ENCODE results near the gene PERP.

Gene PERP

GRCh38 chr6:138105446-138105845, 1.8 kb downstream of the PERP start:
- Histone ChIP-seq H3K4me3 (ENCODE audit: low read depth, low read length) (peak overlapping the region; percentile 82), H3K36me3 (ENCODE audit: insufficient read depth, low read length) (no peaks in the 10 kb centered on the region), H2AFZ (ENCODE audit: low read length, unreplicated experiment) (no peak overlapping the region), H3K27ac (ENCODE audit: low read depth, low read length) (no peak overlapping the region), H3K4me1 (ENCODE audit: control insufficient read depth, insufficient read depth, low read length, unreplicated experiment) (peaks cover 11% of the 10 kb centered on the region), H3K27me3 (ENCODE audit: insufficient read depth, low read length) (no peaks in the 10 kb centered on the region), H3K79me2 (ENCODE audit: control insufficient read depth, insufficient read depth, low read length, unreplicated experiment) (peaks cover 18% of the 10 kb centered on the region)

- H3K79me2 ChIP-seq (ENCODE audit: control insufficient read depth, insufficient read depth, low read length, unreplicated experiment), result peaks cover 18% of the 10 kb centered on the region
- H3K27me3 ChIP-seq (ENCODE audit: insufficient read depth, low read length), result no peaks in the 10 kb centered on the region
- peaks cover 15% of the 10 kb centered on the region for H3K4me1 ChIP-seq (ENCODE audit: control insufficient read depth, insufficient read depth, low read length, unreplicated experiment)
- no peaks in the 10 kb centered on the region for H3K36me3 ChIP-seq (ENCODE audit: insufficient read depth, low read length)
- no peak overlapping the region for H2AFZ ChIP-seq (ENCODE audit: low read length, unreplicated experiment)
- H3K4me3 ChIP-seq (ENCODE audit: low read depth, low read length), result no peak overlapping the region
- H3K27ac ChIP-seq (ENCODE audit: low read depth, low read length), result no peak overlapping the region
Observed at GRCh38 chr6:138104618-138105213, 2.5 kb downstream of the PERP start.

GRCh38 chr6:138103871-138104270, 3.3 kb downstream of the PERP start:
- no peaks in the 10 kb centered on the region for H3K36me3 ChIP-seq (ENCODE audit: insufficient read depth, low read length)
- no peaks in the 10 kb centered on the region for H3K27me3 ChIP-seq (ENCODE audit: insufficient read depth, low read length)
- peaks cover 16% of the 10 kb centered on the region for H3K4me1 ChIP-seq (ENCODE audit: control insufficient read depth, insufficient read depth, low read length, unreplicated experiment)
- H3K79me2 ChIP-seq (ENCODE audit: control insufficient read depth, insufficient read depth, low read length, unreplicated experiment), result peaks cover 18% of the 10 kb centered on the region
- H3K4me3 ChIP-seq (ENCODE audit: low read depth, low read length), result no peak overlapping the region
- no peak overlapping the region for H3K27ac ChIP-seq (ENCODE audit: low read depth, low read length)
- H2AFZ ChIP-seq (ENCODE audit: low read length, unreplicated experiment), result no peak overlapping the region

GRCh38 chr6:138101946-138102731, 5.1 kb downstream of the PERP start:
- Histone ChIP-seq H3K79me2 (ENCODE audit: control insufficient read depth, insufficient read depth, low read length, unreplicated experiment) (peaks cover 18% of the 10 kb centered on the region), H3K27ac (ENCODE audit: low read depth, low read length) (no peak overlapping the region), H3K27me3 (ENCODE audit: insufficient read depth, low read length) (no peaks in the 10 kb centered on the region)

GRCh38 chr6:138099832-138100231, 7.4 kb downstream of the PERP start:
- no peak overlapping the region for H2AFZ ChIP-seq (ENCODE audit: low read length, unreplicated experiment)
- peaks cover 2% of the 10 kb centered on the region for H3K79me2 ChIP-seq (ENCODE audit: control insufficient read depth, insufficient read depth, low read length, unreplicated experiment)
- H3K27ac ChIP-seq (ENCODE audit: low read depth, low read length), result no peak overlapping the region
- H3K4me3 ChIP-seq (ENCODE audit: low read depth, low read length), result no peak overlapping the region
- no peaks in the 10 kb centered on the region for H3K27me3 ChIP-seq (ENCODE audit: insufficient read depth, low read length)
- H3K36me3 ChIP-seq (ENCODE audit: insufficient read depth, low read length), result peaks cover 13% of the 10 kb centered on the region
- H3K4me1 ChIP-seq (ENCODE audit: control insufficient read depth, insufficient read depth, low read length, unreplicated experiment), result peaks cover 6% of the 10 kb centered on the region

More at GRCh38 chr6:138101946-138102731, 5.1 kb downstream of the PERP start:
- no peak overlapping the region for H3K4me3 ChIP-seq (ENCODE audit: low read depth, low read length)
- no peaks in the 10 kb centered on the region for H3K36me3 ChIP-seq (ENCODE audit: insufficient read depth, low read length)
- no peak overlapping the region for H2AFZ ChIP-seq (ENCODE audit: low read length, unreplicated experiment)
- peaks cover 16% of the 10 kb centered on the region for H3K4me1 ChIP-seq (ENCODE audit: control insufficient read depth, insufficient read depth, low read length, unreplicated experiment)

GRCh38 chr6:138098306-138098705, 8.9 kb downstream of the PERP start:
- peaks cover 13% of the 10 kb centered on the region for H3K36me3 ChIP-seq (ENCODE audit: insufficient read depth, low read length)
- no peak overlapping the region for H2AFZ ChIP-seq (ENCODE audit: low read length, unreplicated experiment)
- peaks cover 6% of the 10 kb centered on the region for H3K4me1 ChIP-seq (ENCODE audit: control insufficient read depth, insufficient read depth, low read length, unreplicated experiment)
- no peaks in the 10 kb centered on the region for H3K27me3 ChIP-seq (ENCODE audit: insufficient read depth, low read length)
- no peak overlapping the region for H3K27ac ChIP-seq (ENCODE audit: low read depth, low read length)
- no peak overlapping the region for H3K4me3 ChIP-seq (ENCODE audit: low read depth, low read length)
- H3K79me2 ChIP-seq (ENCODE audit: control insufficient read depth, insufficient read depth, low read length, unreplicated experiment), result no peaks in the 10 kb centered on the region

GRCh38 chr6:138094260-138094659, 13.0 kb downstream of the PERP start:
- no peak overlapping the region for H3K27ac ChIP-seq (ENCODE audit: low read depth, low read length)
- no peaks in the 10 kb centered on the region for H3K27me3 ChIP-seq (ENCODE audit: insufficient read depth, low read length)
- H2AFZ ChIP-seq (ENCODE audit: low read length, unreplicated experiment), result no peak overlapping the region
- H3K4me1 ChIP-seq (ENCODE audit: control insufficient read depth, insufficient read depth, low read length, unreplicated experiment), result peaks cover 5% of the 10 kb centered on the region
- no peaks in the 10 kb centered on the region for H3K79me2 ChIP-seq (ENCODE audit: control insufficient read depth, insufficient read depth, low read length, unreplicated experiment)
- H3K4me3 ChIP-seq (ENCODE audit: low read depth, low read length), result no peak overlapping the region
- H3K36me3 ChIP-seq (ENCODE audit: insufficient read depth, low read length), result peaks cover 13% of the 10 kb centered on the region

- Histone ChIP-seq H3K4me3 (ENCODE audit: low read depth, low read length) (no peak overlapping the region), H3K79me2 (ENCODE audit: control insufficient read depth, insufficient read depth, low read length, unreplicated experiment) (no peaks in the 10 kb centered on the region), H3K4me1 (ENCODE audit: control insufficient read depth, insufficient read depth, low read length, unreplicated experiment) (peaks cover 11% of the 10 kb centered on the region), H2AFZ (ENCODE audit: low read length, unreplicated experiment) (no peak overlapping the region), H3K36me3 (ENCODE audit: insufficient read depth, low read length) (peaks cover 13% of the 10 kb centered on the region), H3K27ac (ENCODE audit: low read depth, low read length) (no peak overlapping the region), H3K27me3 (ENCODE audit: insufficient read depth, low read length) (no peaks in the 10 kb centered on the region)
Observed at GRCh38 chr6:138093632-138094031, 13.6 kb downstream of the PERP start.

GRCh38 chr6:138092686-138093085, 14.5 kb downstream of the PERP start:
- Histone ChIP-seq H3K79me2 (ENCODE audit: control insufficient read depth, insufficient read depth, low read length, unreplicated experiment) (no peaks in the 10 kb centered on the region), H3K27ac (ENCODE audit: low read depth, low read length) (no peak overlapping the region), H3K27me3 (ENCODE audit: insufficient read depth, low read length) (no peaks in the 10 kb centered on the region), H3K4me1 (ENCODE audit: control insufficient read depth, insufficient read depth, low read length, unreplicated experiment) (peaks cover 19% of the 10 kb centered on the region), H3K4me3 (ENCODE audit: low read depth, low read length) (no peak overlapping the region), H2AFZ (ENCODE audit: low read length, unreplicated experiment) (no peak overlapping the region), H3K36me3 (ENCODE audit: insufficient read depth, low read length) (peaks cover 13% of the 10 kb centered on the region)

- Histone ChIP-seq H3K27ac (ENCODE audit: low read depth, low read length) (no peak overlapping the region), H3K27me3 (ENCODE audit: insufficient read depth, low read length) (no peaks in the 10 kb centered on the region), H3K4me3 (ENCODE audit: low read depth, low read length) (no peak overlapping the region), H3K79me2 (ENCODE audit: control insufficient read depth, insufficient read depth, low read length, unreplicated experiment) (no peaks in the 10 kb centered on the region), H3K36me3 (ENCODE audit: insufficient read depth, low read length) (no peaks in the 10 kb centered on the region), H3K4me1 (ENCODE audit: control insufficient read depth, insufficient read depth, low read length, unreplicated experiment) (peaks cover 33% of the 10 kb centered on the region), H2AFZ (ENCODE audit: low read length, unreplicated experiment) (no peak overlapping the region)
Observed at GRCh38 chr6:138089325-138089724, 17.9 kb downstream of the PERP start.

- peak overlapping the region; percentile 53 for H3K4me3 ChIP-seq (ENCODE audit: low read depth, low read length)
- peaks cover 33% of the 10 kb centered on the region for H3K4me1 ChIP-seq (ENCODE audit: control insufficient read depth, insufficient read depth, low read length, unreplicated experiment)
- peak overlapping the region; percentile 58 for H3K27ac ChIP-seq (ENCODE audit: low read depth, low read length)
- H3K36me3 ChIP-seq (ENCODE audit: insufficient read depth, low read length), result no peaks in the 10 kb centered on the region
- H2AFZ ChIP-seq (ENCODE audit: low read length, unreplicated experiment), result no peak overlapping the region
- no peaks in the 10 kb centered on the region for H3K27me3 ChIP-seq (ENCODE audit: insufficient read depth, low read length)
- no peaks in the 10 kb centered on the region for H3K79me2 ChIP-seq (ENCODE audit: control insufficient read depth, insufficient read depth, low read length, unreplicated experiment)
Observed at GRCh38 chr6:138088326-138088762, 18.9 kb downstream of the PERP start.

Measured in ACC112 (cell line).